ENCODE measurements around the gene PSAPL1. TPM values are rescaled to one million over a fixed set of nuclear protein-coding genes. Genes with fewer than 3 reads are reported as not detected.

Gene PSAPL1
- total RNA-seq, 1 experiment from 2014 or later: not detected

DNA sequence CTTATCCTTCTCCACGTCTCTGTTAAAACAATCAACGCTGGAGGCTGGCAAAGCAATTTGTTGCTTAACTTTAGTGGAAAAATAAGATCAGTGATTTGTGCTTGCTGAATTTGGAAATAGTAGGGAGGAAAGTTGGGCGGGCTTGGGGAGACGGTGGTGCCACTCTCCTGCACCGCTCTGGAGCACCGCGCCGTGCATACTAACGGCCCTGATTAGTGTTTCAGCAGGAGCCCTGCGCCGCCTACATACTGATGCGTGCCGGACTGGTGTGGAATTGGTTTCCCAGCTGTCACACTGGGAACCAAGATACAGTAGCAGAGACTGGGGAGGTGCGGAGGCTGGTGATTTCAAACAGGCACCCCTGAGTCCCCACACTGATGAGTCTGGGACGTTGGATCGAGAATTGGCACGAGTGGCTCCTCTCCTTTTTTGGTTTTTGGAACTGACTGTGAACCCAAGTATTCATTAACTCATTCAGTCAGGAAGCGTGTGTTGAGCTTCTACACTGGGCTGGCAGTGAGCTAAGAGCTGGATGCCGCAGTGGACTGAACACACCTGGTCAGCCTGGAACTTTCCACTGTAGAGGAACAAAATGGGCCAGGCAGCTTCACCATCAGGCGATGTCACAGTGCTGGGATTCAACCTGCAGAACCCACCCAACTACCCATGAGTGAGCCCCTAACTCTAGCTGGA is 29.0 kb upstream of the PSAPL1 start:
- TF ChIP-seq EZH2 (IDR thresholded peaks at IDR 0.05; ENCODE audit: borderline replicate concordance, low read depth, low read length, poor library complexity, severe bottlenecking): no peak
- TF ChIP-seq, protein P1, sequence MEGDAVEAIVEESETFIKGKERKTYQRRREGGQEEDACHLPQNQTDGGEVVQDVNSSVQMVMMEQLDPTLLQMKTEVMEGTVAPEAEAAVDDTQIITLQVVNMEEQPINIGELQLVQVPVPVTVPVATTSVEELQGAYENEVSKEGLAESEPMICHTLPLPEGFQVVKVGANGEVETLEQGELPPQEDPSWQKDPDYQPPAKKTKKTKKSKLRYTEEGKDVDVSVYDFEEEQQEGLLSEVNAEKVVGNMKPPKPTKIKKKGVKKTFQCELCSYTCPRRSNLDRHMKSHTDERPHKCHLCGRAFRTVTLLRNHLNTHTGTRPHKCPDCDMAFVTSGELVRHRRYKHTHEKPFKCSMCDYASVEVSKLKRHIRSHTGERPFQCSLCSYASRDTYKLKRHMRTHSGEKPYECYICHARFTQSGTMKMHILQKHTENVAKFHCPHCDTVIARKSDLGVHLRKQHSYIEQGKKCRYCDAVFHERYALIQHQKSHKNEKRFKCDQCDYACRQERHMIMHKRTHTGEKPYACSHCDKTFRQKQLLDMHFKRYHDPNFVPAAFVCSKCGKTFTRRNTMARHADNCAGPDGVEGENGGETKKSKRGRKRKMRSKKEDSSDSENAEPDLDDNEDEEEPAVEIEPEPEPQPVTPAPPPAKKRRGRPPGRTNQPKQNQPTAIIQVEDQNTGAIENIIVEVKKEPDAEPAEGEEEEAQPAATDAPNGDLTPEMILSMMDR (conservative IDR thresholded peaks at IDR 0.05; ENCODE audit: low read depth, low read length): no peak
- no peaks in the 10 kb centered on the region for H3K27me3 ChIP-seq (replicated peaks; ENCODE audit: insufficient read depth, low read depth, low read length, poor library complexity)
- CTCF ChIA-PET: no interaction called here
- POLR2A ChIA-PET (ENCODE audit: low non-redundant PET): no interaction called here
- intact Hi-C loops (cut with micrococcal nuclease; ENCODE audit: unreplicated experiment): no loop called here
- H3K36me3 ChIP-seq (ENCODE audit: insufficient read depth, low read length, poor library complexity, severe bottlenecking): no peaks in the 10 kb centered on the region
- H3K4me1 ChIP-seq (ENCODE audit: insufficient read depth, low read length, poor library complexity, severe bottlenecking): no peaks in the 10 kb centered on the region
- BruUV-seq (replicated peaks): no TSS peak
- H3K27ac ChIP-seq (ENCODE audit: low read depth, low read length, poor library complexity, severe bottlenecking): no peak overlapping the region
- H3K9me3 ChIP-seq (ENCODE audit: low read depth, low read length, poor library complexity, severe bottlenecking): no peaks in the 10 kb centered on the region
- DNase-seq (ENCODE audit: low spot score): no peak
- H3K4me3 ChIP-seq (ENCODE audit: low read depth, low read length, poor library complexity, severe bottlenecking): no peak overlapping the region

DNA sequence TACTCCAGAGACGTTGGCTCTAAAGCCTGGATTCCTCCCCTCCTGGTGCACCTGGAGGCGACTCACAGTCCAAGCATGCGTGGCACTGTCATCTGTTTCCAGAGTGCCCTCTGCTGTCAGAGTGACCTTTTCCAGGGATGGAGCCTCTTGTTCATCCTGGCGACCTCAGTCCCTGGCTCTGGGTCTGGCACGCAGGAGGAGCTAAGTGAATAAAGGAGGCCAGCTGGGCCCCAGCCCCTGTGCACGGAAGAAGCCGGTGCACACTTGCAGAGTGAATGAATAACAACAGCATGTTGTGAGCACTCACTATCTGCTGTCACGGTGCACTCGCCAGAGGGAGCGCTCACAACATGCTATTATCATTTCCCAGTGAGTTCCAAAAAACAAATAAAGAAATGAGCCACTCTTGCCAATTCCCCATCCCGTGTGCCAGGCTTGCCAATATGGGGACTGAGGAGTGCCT is 27.8 kb upstream of the PSAPL1 start:
- Histone ChIP-seq H3K4me1 (ENCODE audit: insufficient read depth, low read length, poor library complexity, severe bottlenecking) (no peaks in the 10 kb centered on the region), H3K9me3 (ENCODE audit: low read depth, low read length, poor library complexity, severe bottlenecking) (no peaks in the 10 kb centered on the region), H3K27ac (ENCODE audit: low read depth, low read length, poor library complexity, severe bottlenecking) (no peak overlapping the region), H3K27me3 (replicated peaks; ENCODE audit: insufficient read depth, low read depth, low read length, poor library complexity) (no peaks in the 10 kb centered on the region), H3K4me3 (ENCODE audit: low read depth, low read length, poor library complexity, severe bottlenecking) (no peak overlapping the region), H3K36me3 (ENCODE audit: insufficient read depth, low read length, poor library complexity, severe bottlenecking) (no peaks in the 10 kb centered on the region)
- BruUV-seq (replicated peaks): no TSS peak
- TF ChIP-seq EZH2 (IDR thresholded peaks at IDR 0.05; ENCODE audit: borderline replicate concordance, low read depth, low read length, poor library complexity, severe bottlenecking): no peak
- TF ChIP-seq, protein P1 (conservative IDR thresholded peaks at IDR 0.05; ENCODE audit: low read depth, low read length): no peak
- POLR2A ChIA-PET (ENCODE audit: low non-redundant PET): no interaction called here
- DNase-seq (ENCODE audit: low spot score): no peak
- intact Hi-C loops (cut with micrococcal nuclease; ENCODE audit: unreplicated experiment): no loop called here
- CTCF ChIA-PET: no interaction called here

DNA sequence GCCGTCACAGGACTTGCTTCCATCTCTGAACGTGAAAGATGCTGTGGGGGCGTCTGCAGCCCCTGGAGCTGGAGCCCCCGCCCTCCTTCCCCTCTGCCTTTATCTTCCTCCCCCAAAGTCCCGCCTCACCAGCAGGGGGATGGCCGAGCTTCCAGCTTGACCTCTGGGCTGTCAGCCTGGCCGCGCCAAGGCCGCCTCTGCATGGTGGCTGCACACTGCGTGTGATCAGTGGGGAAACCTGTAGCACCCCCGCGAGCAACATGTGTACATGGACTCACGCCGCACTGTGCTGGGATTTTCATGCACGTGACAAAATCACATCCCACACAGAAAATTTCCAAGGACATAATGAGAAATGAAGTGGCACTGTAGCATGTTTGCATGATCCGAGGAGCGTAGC is 26.5 kb upstream of the PSAPL1 start:
- no peaks in the 10 kb centered on the region for H3K36me3 ChIP-seq (ENCODE audit: insufficient read depth, low read length, poor library complexity, severe bottlenecking)
- no peak overlapping the region for H3K4me3 ChIP-seq (ENCODE audit: low read depth, low read length, poor library complexity, severe bottlenecking)
- no TSS peak for BruUV-seq (replicated peaks)
- POLR2A ChIA-PET (ENCODE audit: low non-redundant PET): no interaction called here
- no peaks in the 10 kb centered on the region for H3K27me3 ChIP-seq (replicated peaks; ENCODE audit: insufficient read depth, low read depth, low read length, poor library complexity)
- CTCF ChIA-PET: no interaction called here
- no peaks in the 10 kb centered on the region for H3K4me1 ChIP-seq (ENCODE audit: insufficient read depth, low read length, poor library complexity, severe bottlenecking)
- no peak overlapping the region for H3K27ac ChIP-seq (ENCODE audit: low read depth, low read length, poor library complexity, severe bottlenecking)
- DNase-seq (ENCODE audit: low spot score): no peak
- no peak for TF ChIP-seq EZH2 (IDR thresholded peaks at IDR 0.05; ENCODE audit: borderline replicate concordance, low read depth, low read length, poor library complexity, severe bottlenecking)
- intact Hi-C loops (cut with micrococcal nuclease; ENCODE audit: unreplicated experiment): no loop called here
- no peaks in the 10 kb centered on the region for H3K9me3 ChIP-seq (ENCODE audit: low read depth, low read length, poor library complexity, severe bottlenecking)

DNA sequence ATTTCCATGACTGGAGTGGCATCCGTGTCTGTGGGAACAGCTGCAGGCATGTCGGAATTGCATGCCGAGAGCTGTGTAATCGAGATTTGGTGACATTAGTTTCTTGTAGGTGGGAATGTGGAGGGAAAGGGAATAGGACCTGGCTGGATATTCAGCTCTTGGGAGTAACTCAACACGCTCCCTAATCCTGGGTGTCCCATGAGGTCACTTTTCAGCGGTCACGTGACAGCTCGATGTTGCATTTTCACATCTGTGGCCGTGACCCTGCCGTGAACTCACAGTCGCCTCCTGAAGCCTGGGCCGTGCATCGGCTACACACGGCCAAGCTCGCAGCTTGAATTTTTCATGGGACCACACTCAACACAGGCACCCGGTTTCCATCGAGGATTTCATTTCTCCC is 25.8 kb upstream of the PSAPL1 start:
- intact Hi-C loops (cut with micrococcal nuclease; ENCODE audit: unreplicated experiment): no loop called here
- DNase-seq (ENCODE audit: low spot score): no peak
- H3K4me1 ChIP-seq (ENCODE audit: insufficient read depth, low read length, poor library complexity, severe bottlenecking): no peaks in the 10 kb centered on the region
- H3K36me3 ChIP-seq (ENCODE audit: insufficient read depth, low read length, poor library complexity, severe bottlenecking): no peaks in the 10 kb centered on the region
- H3K27ac ChIP-seq (ENCODE audit: low read depth, low read length, poor library complexity, severe bottlenecking): no peak overlapping the region
- H3K9me3 ChIP-seq (ENCODE audit: low read depth, low read length, poor library complexity, severe bottlenecking): no peaks in the 10 kb centered on the region
- no TSS peak for BruUV-seq (replicated peaks)
- no peak for TF ChIP-seq EZH2 (IDR thresholded peaks at IDR 0.05; ENCODE audit: borderline replicate concordance, low read depth, low read length, poor library complexity, severe bottlenecking)
- TF ChIP-seq, protein P1 (conservative IDR thresholded peaks at IDR 0.05; ENCODE audit: low read depth, low read length): no peak
- CTCF ChIA-PET: no interaction called here
- no peaks in the 10 kb centered on the region for H3K27me3 ChIP-seq (replicated peaks; ENCODE audit: insufficient read depth, low read depth, low read length, poor library complexity)
- H3K4me3 ChIP-seq (ENCODE audit: low read depth, low read length, poor library complexity, severe bottlenecking): no peak overlapping the region
- POLR2A ChIA-PET (ENCODE audit: low non-redundant PET): no interaction called here
